Measurements from ENCODE around the gene GPR89A.

DNA sequence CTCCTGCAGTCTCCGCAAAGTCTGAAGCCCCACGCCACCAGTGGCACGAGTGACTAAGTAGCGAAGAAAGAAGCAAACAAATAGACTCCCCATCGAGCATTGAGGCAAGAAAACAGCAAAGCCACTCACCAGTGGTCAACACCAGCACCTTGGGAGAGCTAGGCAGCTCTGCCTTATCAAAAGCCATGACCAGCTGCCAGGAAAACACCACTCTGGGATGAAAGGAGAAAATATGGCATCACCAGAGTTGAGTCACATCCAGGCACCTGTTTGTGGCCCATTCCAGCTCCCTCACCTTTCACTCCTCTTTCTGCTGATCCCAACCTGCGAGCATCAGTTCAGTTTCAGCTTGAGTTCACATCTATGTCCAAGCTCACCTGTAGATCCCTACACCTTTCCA, 82.1 kb downstream of the GPR89A start:
- TF ChIP-seq, protein P1, sequence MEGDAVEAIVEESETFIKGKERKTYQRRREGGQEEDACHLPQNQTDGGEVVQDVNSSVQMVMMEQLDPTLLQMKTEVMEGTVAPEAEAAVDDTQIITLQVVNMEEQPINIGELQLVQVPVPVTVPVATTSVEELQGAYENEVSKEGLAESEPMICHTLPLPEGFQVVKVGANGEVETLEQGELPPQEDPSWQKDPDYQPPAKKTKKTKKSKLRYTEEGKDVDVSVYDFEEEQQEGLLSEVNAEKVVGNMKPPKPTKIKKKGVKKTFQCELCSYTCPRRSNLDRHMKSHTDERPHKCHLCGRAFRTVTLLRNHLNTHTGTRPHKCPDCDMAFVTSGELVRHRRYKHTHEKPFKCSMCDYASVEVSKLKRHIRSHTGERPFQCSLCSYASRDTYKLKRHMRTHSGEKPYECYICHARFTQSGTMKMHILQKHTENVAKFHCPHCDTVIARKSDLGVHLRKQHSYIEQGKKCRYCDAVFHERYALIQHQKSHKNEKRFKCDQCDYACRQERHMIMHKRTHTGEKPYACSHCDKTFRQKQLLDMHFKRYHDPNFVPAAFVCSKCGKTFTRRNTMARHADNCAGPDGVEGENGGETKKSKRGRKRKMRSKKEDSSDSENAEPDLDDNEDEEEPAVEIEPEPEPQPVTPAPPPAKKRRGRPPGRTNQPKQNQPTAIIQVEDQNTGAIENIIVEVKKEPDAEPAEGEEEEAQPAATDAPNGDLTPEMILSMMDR (IDR thresholded peaks at IDR 0.05; ENCODE audit: low read depth, low read length, poor library complexity, severe bottlenecking): no peak
- TF ChIP-seq EZH2phosphoT487 (IDR thresholded peaks at IDR 0.05; ENCODE audit: borderline replicate concordance, low read length): no peak
